ENCODE measurements around the gene TOP2B.
A peak's percentile ranks its signal among the peaks of the same experiment; 100 is the strongest.

Gene TOP2B, protein sequence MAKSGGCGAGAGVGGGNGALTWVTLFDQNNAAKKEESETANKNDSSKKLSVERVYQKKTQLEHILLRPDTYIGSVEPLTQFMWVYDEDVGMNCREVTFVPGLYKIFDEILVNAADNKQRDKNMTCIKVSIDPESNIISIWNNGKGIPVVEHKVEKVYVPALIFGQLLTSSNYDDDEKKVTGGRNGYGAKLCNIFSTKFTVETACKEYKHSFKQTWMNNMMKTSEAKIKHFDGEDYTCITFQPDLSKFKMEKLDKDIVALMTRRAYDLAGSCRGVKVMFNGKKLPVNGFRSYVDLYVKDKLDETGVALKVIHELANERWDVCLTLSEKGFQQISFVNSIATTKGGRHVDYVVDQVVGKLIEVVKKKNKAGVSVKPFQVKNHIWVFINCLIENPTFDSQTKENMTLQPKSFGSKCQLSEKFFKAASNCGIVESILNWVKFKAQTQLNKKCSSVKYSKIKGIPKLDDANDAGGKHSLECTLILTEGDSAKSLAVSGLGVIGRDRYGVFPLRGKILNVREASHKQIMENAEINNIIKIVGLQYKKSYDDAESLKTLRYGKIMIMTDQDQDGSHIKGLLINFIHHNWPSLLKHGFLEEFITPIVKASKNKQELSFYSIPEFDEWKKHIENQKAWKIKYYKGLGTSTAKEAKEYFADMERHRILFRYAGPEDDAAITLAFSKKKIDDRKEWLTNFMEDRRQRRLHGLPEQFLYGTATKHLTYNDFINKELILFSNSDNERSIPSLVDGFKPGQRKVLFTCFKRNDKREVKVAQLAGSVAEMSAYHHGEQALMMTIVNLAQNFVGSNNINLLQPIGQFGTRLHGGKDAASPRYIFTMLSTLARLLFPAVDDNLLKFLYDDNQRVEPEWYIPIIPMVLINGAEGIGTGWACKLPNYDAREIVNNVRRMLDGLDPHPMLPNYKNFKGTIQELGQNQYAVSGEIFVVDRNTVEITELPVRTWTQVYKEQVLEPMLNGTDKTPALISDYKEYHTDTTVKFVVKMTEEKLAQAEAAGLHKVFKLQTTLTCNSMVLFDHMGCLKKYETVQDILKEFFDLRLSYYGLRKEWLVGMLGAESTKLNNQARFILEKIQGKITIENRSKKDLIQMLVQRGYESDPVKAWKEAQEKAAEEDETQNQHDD (N-terminal part only)

DNA sequence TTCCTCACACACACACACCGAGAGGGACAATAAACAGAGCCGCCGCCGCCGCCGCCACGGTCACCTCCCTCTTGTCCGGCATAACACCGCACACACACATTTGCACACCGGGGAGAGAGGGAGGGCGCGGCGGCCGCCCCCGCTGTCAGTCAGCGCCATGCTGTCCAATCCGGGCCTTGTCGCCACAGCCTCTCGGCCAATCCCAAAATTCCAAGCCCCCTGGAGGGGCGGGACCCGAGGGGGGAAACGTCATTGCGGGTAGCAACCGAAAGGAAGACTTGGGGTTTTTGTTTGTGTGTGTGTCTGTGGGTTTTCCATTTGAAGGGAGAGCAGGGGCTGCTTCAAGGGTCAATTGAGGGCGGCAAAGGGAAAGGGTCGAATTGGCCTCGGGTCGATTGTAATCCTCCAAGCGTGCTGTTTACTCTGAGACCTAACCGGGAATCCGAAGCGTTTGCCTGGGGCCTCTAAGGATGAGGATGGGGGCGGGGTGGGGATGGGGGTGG lies at the start of gene TOP2B:
Gene TOP2B (minus strand): TSS at position 96 of the 503 bp plus-strand sequence. CDS start 610 bp downstream, outside the sequence.
- DNase-seq (ENCODE audit: low read depth) = peak; percentile 86

DNA sequence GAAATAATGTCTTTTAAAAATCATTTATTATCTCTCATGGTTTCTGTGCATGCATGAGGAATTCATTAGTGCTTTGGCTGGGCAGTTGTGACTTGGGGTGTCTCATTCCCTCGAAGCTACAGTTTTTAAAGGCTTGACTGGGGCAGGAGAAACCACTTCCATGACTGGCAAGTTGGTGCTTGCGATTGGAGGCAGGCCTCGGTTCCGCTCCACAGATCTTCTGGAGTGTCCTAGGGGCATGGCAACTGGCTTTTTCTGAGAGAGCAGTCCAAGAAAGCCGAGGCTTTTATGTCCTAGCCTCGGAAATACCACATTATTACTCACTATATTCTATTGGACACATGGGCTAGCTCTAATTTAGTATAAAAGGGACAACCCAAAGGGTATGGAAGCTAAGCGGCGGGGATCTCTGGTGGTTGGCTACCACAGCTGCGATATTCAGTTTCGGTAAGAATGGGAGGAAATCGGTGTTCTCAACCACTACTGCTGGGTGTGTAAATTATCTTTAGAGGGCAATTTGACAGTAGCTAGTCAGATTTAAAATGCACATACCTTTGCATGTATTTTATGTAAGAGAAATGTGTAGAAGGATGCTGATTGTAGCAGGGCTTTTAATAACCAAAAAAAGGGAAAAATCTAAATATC lies 48.8 kb upstream of the TOP2B start:
- DNase-seq (ENCODE audit: low read depth) = no peak

DNA sequence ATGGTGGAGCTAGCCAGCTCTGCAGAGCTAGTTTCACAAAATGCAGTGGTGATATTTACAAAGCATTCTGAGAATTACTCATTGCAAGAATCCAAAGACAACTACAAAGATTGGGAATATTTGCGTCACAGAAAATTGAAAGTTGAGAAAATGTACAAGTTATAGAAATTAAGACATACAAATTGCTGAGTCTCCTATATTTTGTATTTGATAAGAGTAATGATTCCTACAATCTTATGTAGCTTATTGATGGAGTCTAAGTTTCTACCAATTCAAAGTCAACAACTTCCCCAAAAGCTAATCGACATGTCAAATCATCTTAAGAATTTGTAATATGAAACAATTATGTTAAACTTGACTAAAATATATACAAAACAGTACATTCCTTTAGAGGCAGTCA lies 46.4 kb upstream of the TOP2B start:
- no peak for DNase-seq (ENCODE audit: low read depth)

DNA sequence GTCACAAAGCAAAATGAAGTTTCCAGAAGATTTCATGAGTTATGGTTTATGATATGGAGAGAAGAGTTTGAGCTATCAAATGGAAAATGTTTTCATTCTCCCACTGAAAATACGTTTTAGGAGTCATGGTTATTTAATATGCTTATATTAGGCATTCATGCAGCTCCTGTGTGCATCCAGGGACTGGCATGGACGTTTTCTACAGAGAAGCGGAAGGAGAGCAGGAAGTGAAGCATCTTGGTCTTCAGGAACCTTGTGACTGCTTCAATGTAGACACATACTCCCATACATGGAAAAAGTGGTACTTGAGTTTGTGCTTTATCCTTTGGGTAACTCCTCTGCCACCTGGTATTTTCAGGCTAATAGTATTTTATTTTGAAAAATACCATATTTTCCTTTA lies 43.3 kb upstream of the TOP2B start:
- DNase-seq (ENCODE audit: low read depth) = no peak

DNA sequence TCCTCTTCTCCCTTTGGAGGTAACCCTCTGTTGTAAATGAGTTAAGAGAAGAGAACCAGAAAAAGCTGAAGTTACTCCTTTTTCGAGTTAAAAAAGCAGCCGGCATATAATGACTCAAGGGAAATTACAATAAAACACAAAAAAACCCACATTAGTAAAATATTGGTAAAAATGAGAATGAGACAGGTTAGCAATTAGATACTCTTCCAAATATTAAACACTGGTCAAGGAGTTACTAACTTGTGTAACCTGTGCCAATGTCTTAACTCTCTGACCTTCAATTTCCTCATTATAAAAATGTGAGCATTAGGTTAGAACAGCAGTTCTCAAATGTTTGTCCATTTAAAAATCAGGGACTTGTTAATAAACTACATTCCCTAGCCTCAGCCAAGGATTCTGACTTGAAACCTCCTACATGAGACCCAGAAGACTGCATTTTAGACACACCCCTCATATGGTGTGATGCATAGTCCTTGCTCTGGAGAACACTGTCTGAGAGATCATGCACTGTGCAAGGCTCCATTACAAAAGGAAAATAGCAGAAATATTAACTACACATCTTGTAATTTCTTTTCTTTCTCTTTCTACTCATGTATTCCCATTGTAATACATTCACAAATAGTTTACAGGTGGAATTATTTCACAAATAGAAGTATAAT lies 42.7 kb upstream of the TOP2B start:
- no peak for DNase-seq (ENCODE audit: low read depth)

DNA sequence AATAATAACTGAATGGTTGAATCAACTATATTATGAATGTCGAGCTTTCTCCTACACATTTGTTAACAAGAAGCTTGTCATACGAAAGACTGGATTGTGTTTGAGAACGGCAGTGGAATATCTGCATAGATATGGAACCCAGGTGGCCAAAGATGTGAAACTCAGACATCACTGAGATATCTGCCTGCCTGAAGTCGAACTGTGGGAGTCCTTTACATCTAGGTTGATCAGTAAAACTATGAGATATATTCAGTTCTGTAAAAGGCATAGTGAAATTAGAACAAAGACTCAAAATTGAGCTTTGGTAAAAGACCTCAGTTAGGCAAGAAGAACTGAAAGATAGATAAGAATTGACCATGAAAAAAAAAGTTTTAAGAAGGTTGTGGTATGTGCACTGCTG lies 41.5 kb upstream of the TOP2B start:
- DNase-seq (ENCODE audit: low read depth) = no peak

DNA sequence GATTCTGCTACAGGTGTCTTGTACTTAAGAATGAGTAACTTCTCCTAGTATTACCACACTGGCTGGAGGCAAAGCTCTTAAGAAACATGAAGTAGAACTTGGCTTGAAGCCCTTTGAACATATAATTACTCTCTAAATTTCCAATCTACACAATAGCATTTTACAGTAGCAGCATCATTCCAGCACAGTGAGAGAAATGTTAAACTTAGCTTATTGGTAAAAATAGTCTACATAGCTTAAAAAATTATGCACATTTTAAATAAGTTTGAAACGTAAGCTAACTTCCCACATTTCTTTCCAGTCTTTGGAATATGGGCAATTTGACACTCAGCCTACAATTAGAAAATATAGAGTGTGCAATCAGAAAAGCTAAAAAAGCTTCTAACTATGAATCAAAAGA lies 32.8 kb upstream of the TOP2B start:
- DNase-seq (ENCODE audit: low read depth) = no peak

DNA sequence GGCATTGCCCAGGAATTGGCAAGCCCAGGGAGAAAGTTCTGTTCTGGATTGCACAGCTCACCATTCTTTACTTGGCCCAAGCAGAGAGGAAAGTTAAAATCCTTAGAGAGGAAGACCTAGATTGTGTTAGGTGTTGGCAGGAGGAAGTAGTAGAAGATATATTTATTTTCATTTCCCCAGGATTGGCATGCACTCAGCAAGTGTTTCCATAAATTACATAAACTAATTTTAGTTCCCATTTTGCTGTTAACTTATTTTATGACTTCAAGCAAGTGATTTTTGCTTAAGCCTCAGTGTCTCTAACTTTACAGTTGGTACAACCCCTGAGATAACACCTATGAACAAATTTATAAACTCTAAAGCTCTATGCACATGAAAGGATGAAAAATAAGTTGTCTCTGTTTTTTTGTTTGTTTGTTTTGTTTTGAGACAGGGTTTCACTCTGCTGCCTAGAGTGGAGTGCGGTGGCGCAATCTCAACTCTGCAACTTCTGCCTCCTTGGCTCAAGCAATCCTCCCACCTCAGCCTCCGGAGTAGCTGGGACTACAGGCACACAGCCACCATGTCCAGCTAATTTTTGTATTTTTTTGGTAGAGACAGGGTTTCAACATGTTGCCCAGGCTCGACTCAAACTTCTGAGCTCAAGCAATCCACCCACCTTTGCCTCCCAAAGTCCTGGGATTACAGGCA lies 31.2 kb upstream of the TOP2B start:
- DNase-seq (ENCODE audit: low read depth) = no peak

DNA sequence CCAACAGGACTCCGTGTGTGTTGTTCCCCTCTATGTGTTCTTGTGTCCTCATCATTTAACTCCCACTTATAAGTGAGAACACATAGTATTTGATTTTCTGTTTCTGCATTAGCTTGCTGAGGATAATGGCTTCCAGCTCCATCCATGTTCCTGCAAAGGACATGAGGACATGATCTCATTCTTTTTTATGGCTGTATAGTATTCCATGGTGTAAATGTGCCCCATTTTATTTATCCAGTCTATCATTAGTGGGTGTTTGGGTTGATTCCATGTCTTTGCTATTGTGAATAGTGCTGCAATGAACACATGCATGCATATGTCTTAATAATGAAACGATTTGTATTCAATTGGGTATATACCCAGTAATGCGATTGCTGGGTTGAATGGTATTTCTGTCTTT lies 28.5 kb upstream of the TOP2B start:
- DNase-seq (ENCODE audit: low read depth) = no peak

DNA sequence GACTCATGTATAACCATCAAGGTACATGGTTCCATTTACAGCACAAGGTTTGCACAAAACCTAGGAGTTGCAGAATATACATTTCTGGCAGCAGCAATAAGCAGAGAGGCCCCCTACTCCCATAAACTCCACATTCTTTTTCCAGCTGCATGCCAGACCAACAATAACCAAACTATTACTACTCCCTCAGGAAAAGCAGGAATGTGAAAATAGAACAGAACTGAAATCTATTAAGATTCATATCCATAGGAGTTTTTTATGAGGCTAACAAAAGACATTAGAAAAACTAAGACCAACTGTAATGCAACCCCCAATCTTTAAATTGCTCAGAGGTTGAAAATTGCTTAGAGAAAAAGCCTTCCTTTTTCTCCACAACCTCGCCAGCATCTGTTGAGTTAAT lies 27.6 kb upstream of the TOP2B start:
- DNase-seq (ENCODE audit: low read depth) = no peak

DNA sequence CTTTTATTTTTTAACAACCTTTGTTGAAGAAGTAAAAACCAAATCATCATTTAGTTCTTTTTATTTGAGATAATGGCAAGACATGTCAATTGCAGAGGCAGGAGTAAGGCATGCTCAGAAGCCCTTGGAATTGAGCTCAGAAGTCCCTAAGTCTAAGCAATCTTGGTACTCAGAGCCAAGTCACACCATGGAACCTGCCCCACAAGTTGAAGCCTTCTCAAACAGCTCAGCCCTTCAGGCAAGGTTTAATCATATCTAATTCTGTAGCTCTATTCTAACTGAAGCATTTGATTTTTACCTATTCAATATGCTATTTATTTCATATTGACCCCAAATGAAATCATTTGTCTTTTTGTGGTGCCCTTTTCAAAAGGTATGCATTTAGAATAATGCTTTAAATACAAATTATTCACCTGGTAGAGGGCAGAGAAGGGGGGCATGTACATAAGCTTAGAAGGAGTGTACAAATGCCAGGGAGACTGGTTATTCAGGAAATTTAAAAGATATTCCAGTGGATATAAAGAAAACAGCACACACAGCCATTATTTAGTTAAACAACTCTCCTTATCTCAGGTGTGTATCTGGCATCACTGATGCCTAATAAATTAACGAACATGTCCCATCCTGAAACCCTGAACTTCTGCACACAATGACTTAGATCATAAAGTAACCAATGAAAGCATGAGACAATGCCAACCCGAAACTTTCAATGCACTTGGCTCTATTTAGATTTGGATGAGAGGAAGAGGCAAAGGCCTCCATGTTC lies 26.2 kb upstream of the TOP2B start:
- no peak for DNase-seq (ENCODE audit: low read depth)

DNA sequence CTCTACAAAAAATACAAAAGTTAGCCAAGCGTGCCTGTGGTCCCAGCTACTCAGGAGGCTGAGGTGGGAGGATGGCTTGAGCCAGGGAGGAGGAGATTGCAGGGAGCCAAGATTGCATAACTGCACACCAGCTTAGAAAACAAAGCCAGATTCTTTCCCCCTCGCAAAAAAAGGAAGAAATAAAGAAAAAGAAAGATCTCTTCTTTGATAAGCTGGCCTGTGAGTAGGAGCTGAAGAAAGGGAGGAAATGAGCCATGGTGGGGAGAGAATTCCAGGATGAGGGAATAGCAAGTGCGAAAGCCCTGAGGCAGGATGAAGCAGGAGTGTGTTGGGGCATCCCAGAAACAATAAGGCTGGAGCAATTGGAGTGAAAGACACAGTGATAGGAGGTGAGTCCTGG lies 24.5 kb upstream of the TOP2B start:
- no peak for DNase-seq (ENCODE audit: low read depth)

DNA sequence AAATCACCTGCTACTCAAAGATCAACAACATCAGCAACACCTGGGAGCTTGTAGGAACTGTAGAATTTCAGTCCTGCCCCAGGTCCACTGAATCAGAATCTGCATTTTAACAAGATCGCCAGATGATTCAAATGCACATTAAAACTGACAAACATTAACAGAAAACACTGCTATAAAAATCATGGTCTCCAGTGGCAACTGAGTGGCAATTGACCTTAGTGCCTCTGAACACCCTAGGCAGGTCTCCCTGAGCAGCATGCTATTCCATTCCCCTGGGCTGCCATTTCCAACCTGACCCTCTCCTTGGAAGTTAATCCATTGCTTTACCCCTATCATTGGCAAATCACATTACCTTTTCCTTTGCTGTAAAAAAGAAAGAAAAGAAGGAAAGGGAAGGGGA lies 23.0 kb upstream of the TOP2B start:
- no peak for DNase-seq (ENCODE audit: low read depth)

DNA sequence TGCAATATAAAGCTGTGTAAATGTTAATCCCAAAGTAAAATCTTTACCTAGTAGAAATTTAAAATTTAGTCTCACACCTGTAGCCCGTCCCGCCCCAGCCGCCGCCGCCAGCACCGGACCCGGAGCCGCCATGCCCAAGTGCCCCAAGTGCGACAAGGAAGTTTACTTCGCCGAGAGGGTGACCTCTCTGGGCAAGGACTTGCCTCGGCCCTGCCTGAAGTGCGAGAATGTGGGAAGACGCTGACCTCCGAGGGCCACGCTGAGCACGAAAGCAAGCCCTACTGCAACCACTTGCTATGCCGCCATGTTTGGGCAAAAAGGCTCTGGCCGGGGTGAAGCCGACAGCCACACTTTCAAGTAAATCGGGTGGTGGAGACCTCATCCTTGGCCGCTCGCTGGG lies 22.1 kb upstream of the TOP2B start:
- DNase-seq (ENCODE audit: low read depth) = no peak

DNA sequence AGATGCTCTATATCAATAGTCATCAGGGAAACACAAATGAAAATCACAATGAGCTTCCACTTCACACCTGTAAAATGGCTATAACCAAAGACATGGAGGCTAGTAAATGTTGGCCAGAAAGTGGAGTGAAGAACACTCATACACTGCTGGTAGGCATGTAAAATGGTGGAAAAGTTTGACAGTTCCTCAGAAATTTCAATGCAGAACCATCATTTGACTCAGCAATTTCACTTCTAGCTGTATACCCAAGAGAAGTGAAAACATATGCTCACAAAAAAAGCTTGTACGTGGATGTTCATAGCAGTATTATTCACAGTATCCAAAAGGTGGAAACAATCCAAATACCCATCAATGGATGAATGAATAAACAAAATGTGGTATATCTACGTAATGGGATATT lies 19.2 kb upstream of the TOP2B start:
- no peak for DNase-seq (ENCODE audit: low read depth)

DNA sequence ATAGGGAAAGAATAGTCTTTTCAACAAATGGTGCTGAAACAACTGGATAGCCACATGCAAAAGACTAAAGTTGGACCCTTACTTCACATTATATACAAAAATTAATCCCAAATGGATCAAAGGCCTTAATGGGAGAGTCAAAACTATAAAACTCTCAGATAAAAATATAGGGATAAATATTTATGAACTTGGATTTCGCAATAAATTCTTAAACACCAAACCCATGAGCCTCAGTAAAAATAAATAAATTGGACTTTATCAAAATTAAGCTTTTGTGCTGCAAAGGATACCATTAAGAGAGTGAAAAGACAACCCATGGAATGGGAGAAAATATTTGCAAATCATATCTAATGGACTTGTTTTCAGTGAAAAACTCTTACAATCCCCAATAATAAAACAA lies 18.7 kb upstream of the TOP2B start:
- DNase-seq (ENCODE audit: low read depth) = no peak

DNA sequence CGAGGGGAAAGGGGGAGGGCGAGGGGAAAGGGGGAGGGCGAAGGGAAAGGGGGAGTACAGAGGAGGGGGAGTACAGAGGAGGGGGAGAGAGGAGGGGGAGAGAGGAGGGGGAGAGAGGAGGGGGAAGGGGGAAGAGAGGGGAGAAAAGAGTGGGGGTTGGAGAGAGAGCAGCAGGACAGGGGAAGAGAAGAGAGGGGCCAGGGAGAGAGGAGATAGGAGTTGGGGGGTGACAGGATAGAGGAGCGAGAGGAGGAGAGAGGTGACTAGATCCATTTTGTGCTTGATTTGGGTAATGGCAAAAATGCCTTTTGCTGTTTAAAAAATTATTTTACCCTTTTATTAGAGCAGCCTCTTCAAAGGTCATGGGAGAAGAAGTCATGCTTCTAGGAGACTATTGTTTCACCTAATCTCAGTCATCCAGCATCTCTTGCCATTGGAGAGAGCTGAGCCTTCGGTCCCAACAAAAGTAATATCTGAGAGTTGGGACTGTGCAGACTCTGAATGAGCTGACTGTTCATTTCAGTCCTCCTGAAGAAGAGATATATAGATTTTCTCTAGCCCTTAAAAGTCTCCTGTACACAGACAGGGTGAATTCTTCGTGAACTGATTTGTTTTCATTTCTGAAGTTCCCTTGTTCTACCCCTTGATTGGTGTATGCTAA lies 15.1 kb upstream of the TOP2B start:
- no peak for DNase-seq (ENCODE audit: low read depth)

DNA sequence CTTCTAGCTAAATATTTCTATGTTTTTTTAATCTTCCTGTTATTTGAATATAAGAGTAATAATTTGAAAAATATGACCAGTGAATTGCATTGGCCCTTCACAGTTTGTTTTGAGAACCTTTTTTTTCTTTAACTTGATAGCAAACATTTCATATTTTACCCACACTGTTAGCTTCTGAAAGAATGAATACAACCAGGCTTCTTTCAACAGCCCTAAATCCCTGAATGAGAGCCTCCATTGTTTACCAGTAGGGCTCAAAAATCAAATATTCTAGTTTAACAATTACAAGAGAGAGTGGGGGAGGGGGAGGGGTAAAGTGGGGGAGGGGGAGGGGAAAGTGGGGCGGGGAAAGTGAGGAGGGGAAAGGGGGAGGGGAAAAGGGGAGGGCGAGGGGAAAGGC lies 14.5 kb upstream of the TOP2B start:
- DNase-seq (ENCODE audit: low read depth) = no peak

DNA sequence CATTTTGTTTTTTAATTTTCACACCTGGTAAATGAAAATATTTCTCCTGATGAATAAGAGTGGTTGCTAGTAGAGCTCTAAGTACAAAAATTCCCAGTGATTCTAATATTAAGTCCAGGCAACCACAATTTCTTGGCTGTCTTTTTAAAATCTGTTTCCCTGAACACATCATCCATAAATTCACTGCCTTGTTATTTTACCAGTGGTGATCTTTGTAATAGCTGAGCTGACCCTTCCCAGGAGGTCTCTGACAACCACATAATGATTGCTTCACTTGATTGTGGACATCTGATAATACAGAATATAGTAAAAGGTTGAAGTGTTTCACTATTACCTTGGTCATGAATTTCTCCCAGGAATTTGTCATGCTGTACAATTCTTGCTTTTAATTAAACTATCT lies 13.9 kb upstream of the TOP2B start:
- DNase-seq (ENCODE audit: low read depth) = no peak

DNA sequence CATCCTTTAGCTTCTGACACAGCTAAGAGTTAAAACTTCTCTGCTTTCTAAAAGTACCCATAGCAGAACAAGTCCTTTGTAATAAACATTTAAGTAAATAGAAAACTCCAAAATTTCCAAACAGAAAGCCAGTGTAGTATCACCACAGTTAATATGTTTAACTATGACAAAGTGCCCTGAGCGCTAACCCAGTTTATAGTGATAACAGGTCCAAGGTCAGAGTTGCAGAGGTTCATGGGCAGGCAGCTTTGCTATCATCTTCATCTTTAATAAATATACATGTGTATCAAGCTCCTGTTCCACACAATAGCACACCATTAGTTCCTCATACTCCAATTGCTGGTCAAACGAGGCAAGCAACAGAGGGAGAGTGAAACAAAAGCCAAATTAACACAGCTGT lies 12.4 kb upstream of the TOP2B start:
- DNase-seq (ENCODE audit: low read depth) = no peak
